SKM-1 treated with dmso at 0.1 percent for 144 hours (cell line): ENCODE data around the gene LITAFD.
"Not testable (repeated sequence)": the region's sequence is repeated elsewhere in the genome, so short reads cannot be mapped to it uniquely, and the experiment has no call there.

Experiments
- DNase-seq: peaks from one replicate; lab custom pipeline; 2025; ENCODE audit not compliant: unreplicated experiment; lab: John Stamatoyannopoulos, UW

Gene LITAFD

GRCh38 chr16:8872071-8872470 is 10.1 kb upstream of the LITAFD start:
- no peak for DNase-seq

GRCh38 chr16:8872967-8873865 is 8.9 kb upstream of the LITAFD start:
- DNase-seq: no peak

- DNase-seq: not testable (repeated sequence)
These were observed 8.3 kb upstream of the LITAFD start for GRCh38 chr16:8873866-8874195.

GRCh38 chr16:8874388-8874787 is 7.8 kb upstream of the LITAFD start:
- no peak for DNase-seq

GRCh38 chr16:8875317-8875716 is 6.8 kb upstream of the LITAFD start:
- DNase-seq: not testable (repeated sequence)

- DNase-seq: no peak
These were observed 4.1 kb upstream of the LITAFD start for GRCh38 chr16:8877894-8878522.

GRCh38 chr16:8878523-8878911 is 3.6 kb upstream of the LITAFD start:
- no peak for DNase-seq

GRCh38 chr16:8880839-8881510 is 1.2 kb upstream of the LITAFD start:
- DNase-seq: no peak

- no peak for DNase-seq
These were observed 700 bp downstream of the LITAFD start for GRCh38 chr16:8882725-8883377.

GRCh38 chr16:8885674-8886592 is 3.8 kb downstream of the LITAFD start:
- no peak for DNase-seq

GRCh38 chr16:8886593-8887430 is 4.7 kb downstream of the LITAFD start:
- DNase-seq: no peak

- no peak for DNase-seq
These were observed 5.2 kb downstream of the LITAFD start for GRCh38 chr16:8887431-8887765.

GRCh38 chr16:8887952-8888560 is 5.9 kb downstream of the LITAFD start:
- DNase-seq: no peak

- no peak for DNase-seq
These were observed 7.1 kb downstream of the LITAFD start for GRCh38 chr16:8888951-8889892.

GRCh38 chr16:8889893-8890548 is 7.9 kb downstream of the LITAFD start:
- DNase-seq: no peak

- no peak for DNase-seq
These were observed 8.4 kb downstream of the LITAFD start for GRCh38 chr16:8890549-8890921.

- no peak for DNase-seq
These were observed 10.0 kb downstream of the LITAFD start for GRCh38 chr16:8892101-8892575.

- no peak for DNase-seq
These were observed 11.3 kb downstream of the LITAFD start for GRCh38 chr16:8893426-8893825.
